Measurements from ENCODE around the gene SBF2. TPM values are rescaled to one million over a fixed set of nuclear protein-coding genes. Genes with fewer than 3 reads are reported as not detected.
A peak's percentile ranks its signal among the peaks of the same experiment; 100 is the strongest.

Gene SBF2
- total RNA-seq, 2 donors from 2014 or later: 22.8 to 23.9 TPM

DNA sequence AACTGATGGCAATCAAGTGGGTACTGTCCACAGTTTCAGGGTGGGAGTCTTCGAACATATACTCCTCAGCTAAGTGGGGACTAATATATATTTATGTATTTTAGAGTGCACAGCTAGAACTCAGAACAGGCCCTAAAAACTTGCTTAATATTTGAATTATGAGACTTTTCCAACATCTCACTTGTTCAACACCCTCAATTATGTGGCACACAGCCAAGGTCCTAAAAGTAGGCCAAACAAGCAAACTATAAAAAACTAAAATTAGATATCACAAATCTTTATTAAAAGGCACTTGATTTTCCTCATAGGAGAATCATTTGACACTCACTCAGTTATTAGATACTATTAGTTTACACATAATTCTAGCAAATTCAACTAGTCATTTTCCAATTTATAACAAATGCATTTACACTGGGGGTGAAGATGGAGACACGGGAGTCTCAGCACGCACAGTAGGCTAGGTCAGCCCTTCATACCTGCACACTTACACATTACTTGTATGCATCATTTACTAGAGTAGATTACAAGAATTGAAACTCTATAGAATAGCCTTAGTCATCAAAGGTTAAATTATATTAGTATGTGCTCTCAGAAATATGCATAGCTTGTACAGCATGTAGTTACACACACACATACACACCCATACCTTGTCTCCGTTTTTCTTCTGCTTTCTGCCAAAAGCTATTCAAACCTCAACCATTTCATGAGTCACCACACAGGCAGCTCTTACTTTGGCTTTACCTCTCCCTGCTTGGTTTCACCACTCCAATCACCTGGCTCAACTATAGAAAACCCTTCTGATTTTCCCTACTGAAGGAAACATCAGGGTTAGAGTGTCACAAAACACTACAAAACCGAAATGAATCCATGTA is 171.5 kb downstream of the SBF2 start:
- H3K27me3 ChIP-seq: no peaks in the 10 kb centered on the region
- no peak overlapping the region for H3K4me3 ChIP-seq
- no peak for DNase-seq (ENCODE audit: low spot score)
- H3K9me3 ChIP-seq: no peaks in the 10 kb centered on the region
- no peak for TF ChIP-seq CTCF (IDR thresholded peaks at IDR 0.05)
- H3K27ac ChIP-seq: no peak overlapping the region
- H3K36me3 ChIP-seq: no peaks in the 10 kb centered on the region
- H3K4me1 ChIP-seq: peaks cover 0 to 33% of the 10 kb centered on the region in 2 donors

GRCh38 chr11:10118865-10119264 is 175.2 kb downstream of the SBF2 start:
- Histone ChIP-seq H3K27me3 (no peaks in the 10 kb centered on the region), H3K4me1 (peaks cover 0 to 33% of the 10 kb centered on the region in 2 donors), H3K36me3 (no peaks in the 10 kb centered on the region), H3K27ac (peak overlapping the region in 1 of 2 donors; percentile 3), H3K4me3 (no peak overlapping the region), H3K9me3 (peaks cover 0 to 6% of the 10 kb centered on the region in 2 donors)
- DNase-seq (ENCODE audit: low spot score): no peak
- TF ChIP-seq CTCF (IDR thresholded peaks at IDR 0.05): no peak

- Histone ChIP-seq H3K27me3 (no peaks in the 10 kb centered on the region), H3K36me3 (no peaks in the 10 kb centered on the region), H3K4me3 (no peak overlapping the region), H3K9me3 (peaks cover 0 to 6% of the 10 kb centered on the region in 2 donors), H3K27ac (peak overlapping the region in 1 of 2 donors; percentile 40), H3K4me1 (peaks cover 0 to 33% of the 10 kb centered on the region in 2 donors)
- no peak for TF ChIP-seq CTCF (IDR thresholded peaks at IDR 0.05)
- no peak for DNase-seq (ENCODE audit: low spot score)
These were observed 176.2 kb downstream of the SBF2 start for GRCh38 chr11:10117709-10118351.

DNA sequence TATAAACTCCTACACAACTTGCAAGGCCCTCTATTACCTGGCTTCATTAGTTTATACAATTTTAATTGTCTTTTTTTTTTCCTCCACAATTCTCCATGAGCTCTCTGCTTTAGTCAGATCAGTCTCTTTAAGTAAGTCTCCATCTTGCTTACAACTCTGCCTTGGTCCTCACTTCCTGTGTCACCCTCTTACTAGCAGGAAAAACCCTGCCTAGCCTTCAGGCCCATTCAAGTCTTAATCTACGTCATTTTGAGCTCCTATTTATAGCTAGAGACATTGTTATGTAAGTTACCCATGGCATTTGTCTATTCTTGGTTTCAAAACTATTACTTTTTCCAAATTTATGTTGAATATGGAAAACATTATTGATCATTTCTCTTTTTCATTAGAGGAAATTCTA is 177.4 kb downstream of the SBF2 start:
- Histone ChIP-seq H3K36me3 (no peaks in the 10 kb centered on the region), H3K4me3 (no peak overlapping the region), H3K27me3 (no peaks in the 10 kb centered on the region), H3K4me1 (peaks cover 0 to 20% of the 10 kb centered on the region in 2 donors), H3K27ac (no peak overlapping the region), H3K9me3 (peaks cover 0 to 6% of the 10 kb centered on the region in 2 donors)
- TF ChIP-seq CTCF (IDR thresholded peaks at IDR 0.05): no peak
- no peak for DNase-seq (ENCODE audit: low spot score)

GRCh38 chr11:10114593-10115404 is 179.2 kb downstream of the SBF2 start:
- DNase-seq (ENCODE audit: low spot score): no peak
- no peak for TF ChIP-seq CTCF (IDR thresholded peaks at IDR 0.05)
- no peak overlapping the region for H3K27ac ChIP-seq
- no peak overlapping the region for H3K4me3 ChIP-seq
- no peaks in the 10 kb centered on the region for H3K36me3 ChIP-seq
- H3K9me3 ChIP-seq: peaks cover 0 to 6% of the 10 kb centered on the region in 2 donors
- H3K27me3 ChIP-seq: no peaks in the 10 kb centered on the region
- H3K4me1 ChIP-seq: peaks cover 0 to 20% of the 10 kb centered on the region in 2 donors
